HG02588 (cell line): Measurements from ENCODE around the gene DDX28.
"Not testable (repeated sequence)": the region's sequence is repeated elsewhere in the genome, so short reads cannot be mapped to it uniquely, and the experiment has no call there.

Experiments
- ATAC-seq: cut with Tn5 transposase; IDR thresholded peaks from one replicate; pipeline ENCODE4 v1.9.1; 2021; ENCODE audit warnings: mild to moderate bottlenecking, moderate library complexity; ENCODE audit not compliant: unreplicated experiment

Gene DDX28

GRCh38 chr16:68037841-68038597 lies 15.0 kb upstream of the DDX28 start:
- ATAC-seq = no peak

GRCh38 chr16:68035227-68035626 lies 12.2 kb upstream of the DDX28 start:
- ATAC-seq = no peak

GRCh38 chr16:68033101-68033500 lies 10.1 kb upstream of the DDX28 start:
- no peak for ATAC-seq

DNA sequence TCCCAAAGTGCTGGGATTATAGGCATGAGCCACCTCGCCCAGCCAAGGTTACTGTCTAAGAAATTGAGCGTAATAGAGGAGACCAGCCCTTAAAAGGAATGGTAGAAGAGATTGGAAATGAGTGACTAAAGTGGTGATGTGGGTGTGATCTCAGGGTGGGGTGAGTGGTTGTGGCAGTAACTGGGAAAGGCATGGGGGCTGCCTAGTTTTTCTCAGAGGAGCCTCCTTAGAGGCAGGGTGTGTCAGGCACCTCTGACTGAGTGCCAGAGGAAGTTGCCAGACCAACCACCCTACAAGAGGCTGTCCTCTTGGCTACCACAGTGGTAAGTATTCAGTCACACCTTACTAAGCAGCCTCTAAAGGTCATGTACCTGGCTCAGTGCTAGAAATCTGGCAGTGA lies 8.9 kb upstream of the DDX28 start:
- no peak for ATAC-seq

DNA sequence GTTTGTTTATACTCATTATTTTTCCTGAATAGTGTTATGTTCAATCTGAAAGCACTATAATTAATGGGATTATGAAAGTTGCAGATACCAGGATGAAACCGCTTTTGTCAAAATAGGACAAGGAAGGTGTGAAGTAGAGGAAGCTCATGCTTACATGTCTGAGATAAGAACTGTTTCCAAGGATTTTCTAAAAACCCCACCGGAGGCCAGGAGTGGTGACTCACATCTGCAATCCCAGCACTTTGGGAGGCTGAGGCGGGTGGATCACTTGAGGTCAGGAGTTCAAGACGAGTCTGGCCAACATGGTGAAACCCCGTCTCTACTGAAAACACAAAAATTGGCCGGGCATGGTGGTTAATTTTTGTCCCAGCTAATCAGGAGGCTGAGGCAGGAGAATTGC lies 7.1 kb upstream of the DDX28 start:
- not testable (repeated sequence) for ATAC-seq

- ATAC-seq = no peak
These were observed 6.0 kb upstream of the DDX28 start for GRCh38 chr16:68028996-68029395.

GRCh38 chr16:68022278-68022727 lies 729 bp downstream of the DDX28 start:
- ATAC-seq = peak; percentile 15

- ATAC-seq = no peak
These were observed 1.5 kb downstream of the DDX28 start for GRCh38 chr16:68021490-68021889.

DNA sequence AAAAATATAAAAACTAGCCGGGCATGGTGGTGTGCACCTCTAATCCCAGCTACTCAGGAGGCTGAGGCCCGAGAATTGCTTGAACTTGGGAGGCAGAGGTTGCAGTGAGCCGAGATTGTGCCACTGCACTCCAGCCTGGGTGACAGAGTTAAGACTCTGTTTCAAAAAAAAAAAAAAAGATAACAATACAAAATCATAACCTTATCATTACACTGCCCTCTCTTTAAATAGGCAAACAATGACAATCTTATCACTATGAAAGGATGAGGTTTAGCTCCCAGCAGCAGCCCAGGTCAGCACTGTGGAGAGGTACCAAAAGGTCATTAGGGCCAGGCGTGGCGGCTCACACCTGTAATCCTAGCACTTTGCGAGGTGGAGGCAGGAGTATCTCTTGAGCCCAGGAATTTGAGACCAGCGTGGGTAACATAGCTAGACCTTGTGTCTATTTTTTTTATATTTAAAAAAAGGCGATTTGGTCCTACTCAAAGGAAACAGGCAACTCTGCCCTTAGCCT lies 3.8 kb downstream of the DDX28 start:
- no peak for ATAC-seq

- ATAC-seq = no peak
These were observed 7.4 kb downstream of the DDX28 start, which contains the start of gene DPEP2NB for GRCh38 chr16:68015681-68016080. DPEP2NB (minus strand) TSS chr16:68015911; CDS start chr16:68015770, 141 bp downstream.

GRCh38 chr16:68013440-68013839 lies 9.6 kb downstream of the DDX28 start:
- no peak for ATAC-seq

DNA sequence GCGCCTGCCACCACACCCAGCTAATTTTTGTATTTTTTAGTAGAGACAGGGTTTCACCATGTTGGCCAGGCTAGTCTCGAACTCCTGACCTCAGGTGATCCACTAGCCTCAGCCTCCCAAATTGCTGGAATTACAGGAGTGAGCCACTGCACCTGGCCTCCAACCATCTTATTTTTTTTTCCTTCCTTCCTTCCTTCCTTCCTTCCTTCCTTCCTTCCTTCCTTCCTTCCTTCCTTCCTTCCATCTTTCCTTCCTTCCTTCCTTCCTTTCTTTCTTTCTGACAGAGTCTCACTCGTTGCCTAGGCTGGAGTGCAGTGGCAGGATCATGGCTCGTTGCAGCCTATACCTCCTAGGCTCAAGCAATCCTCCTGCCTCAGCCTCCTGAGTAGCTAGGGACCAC lies 13.2 kb downstream of the DDX28 start:
- not testable (repeated sequence) for ATAC-seq

- ATAC-seq = no peak
These were observed 13.8 kb downstream of the DDX28 start for GRCh38 chr16:68009157-68009735.

- ATAC-seq = no peak
These were observed 17.2 kb downstream of the DDX28 start for GRCh38 chr16:68005786-68006286.

GRCh38 chr16:68005211-68005610 lies 17.8 kb downstream of the DDX28 start:
- no peak for ATAC-seq

- no peak for ATAC-seq
These were observed 20.0 kb downstream of the DDX28 start for GRCh38 chr16:68003031-68003430.

DNA sequence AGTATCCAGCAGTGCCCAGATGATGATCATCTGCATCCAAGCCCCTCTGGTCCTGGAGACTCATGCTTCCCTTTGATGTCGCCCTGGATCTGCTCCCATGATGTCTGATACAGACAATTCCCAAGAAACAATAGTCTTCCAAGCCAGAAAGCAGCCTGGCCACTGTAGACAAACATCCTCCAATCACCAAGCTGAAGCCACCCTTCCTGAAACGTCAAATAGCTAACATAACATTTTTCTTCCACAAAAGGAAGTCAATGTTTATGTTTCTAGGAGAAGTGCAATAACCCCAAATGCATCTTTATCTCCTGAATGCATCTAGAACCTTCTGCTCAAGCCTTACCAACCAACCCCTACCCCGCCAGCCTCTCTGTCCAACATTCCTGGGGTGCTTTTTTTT lies 22.6 kb downstream of the DDX28 start:
- no peak for ATAC-seq

DNA sequence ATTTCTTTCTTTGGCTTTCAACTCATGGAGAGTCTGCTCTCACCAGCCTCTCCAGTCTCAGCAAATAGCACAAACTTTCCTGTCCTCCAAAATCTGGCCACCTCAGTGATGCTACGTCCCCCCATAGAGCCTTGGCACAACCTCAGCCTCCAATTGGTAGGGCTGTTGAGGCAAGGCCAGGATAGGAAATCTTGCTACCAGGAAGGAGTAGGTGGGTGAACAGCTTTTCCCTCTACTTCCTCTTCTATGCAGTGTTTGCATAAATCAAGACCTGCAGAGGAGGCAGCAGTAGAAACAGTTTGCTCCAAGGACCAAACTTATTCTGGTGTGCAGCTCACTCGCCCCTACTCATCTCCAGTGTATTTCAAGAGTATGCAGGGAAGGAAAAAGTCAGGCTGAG lies 23.0 kb downstream of the DDX28 start:
- ATAC-seq = no peak

GRCh38 chr16:67998779-67999688 lies 24.0 kb downstream of the DDX28 start, which contains the start of gene DPEP2:
DPEP2 (minus strand) TSS chr16:67999484; CDS start chr16:67993212, 6,272 bp downstream.
- not testable (repeated sequence) for ATAC-seq

- not testable (repeated sequence) for ATAC-seq
These were observed 24.7 kb downstream of the DDX28 start for GRCh38 chr16:67998231-67998778.

- ATAC-seq = no peak
These were observed 26.4 kb downstream of the DDX28 start for GRCh38 chr16:67996666-67997065.
